Measurements from ENCODE around the gene PEMT. TPM values are rescaled to one million over a fixed set of nuclear protein-coding genes. Genes with fewer than 3 reads are reported as not detected.
"Not testable (repeated sequence)": the region's sequence is repeated elsewhere in the genome, so short reads cannot be mapped to it uniquely, and the experiment has no call there.

PEMT gene
- total and polyA plus RNA-seq, 2 donors (not counting 1 experiment from before 2014, with no cell fraction given), result 10.7 to 20.3 TPM

DNA sequence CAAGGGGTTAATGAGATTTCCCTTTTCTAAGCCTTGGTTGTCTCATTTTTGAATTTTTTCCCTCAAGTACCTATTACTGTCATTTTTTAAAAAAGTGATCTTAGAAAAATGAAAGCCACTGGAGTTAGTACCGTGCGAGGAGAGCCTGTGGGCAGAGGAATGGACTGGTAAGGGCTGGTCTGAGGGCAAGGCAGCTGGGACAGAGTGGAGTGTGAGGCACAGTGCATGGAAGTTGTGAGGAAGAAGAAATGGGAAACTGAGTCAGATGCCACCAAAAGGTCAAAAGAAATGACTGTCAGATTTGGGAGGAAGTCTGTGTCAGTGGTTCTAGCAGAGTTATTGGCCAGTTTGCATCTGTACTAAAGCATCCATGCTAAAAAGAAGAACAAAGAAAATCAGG lies 103.5 kb downstream of the PEMT start:
- Histone ChIP-seq H3K27me3 (replicated peaks in 1 of 4; ENCODE audit: control extremely low read depth in 1 of 4, control insufficient read depth in 3 of 4, insufficient read depth in 4 of 4, low read length in 3 of 4) (no peaks in the 10 kb centered on the region), H3K9me3 (ENCODE audit: control extremely low read depth in 1 of 3, control insufficient read depth in 2 of 3, insufficient read depth in 1 of 3, low read length in 2 of 3) (no peaks in the 10 kb centered on the region), H3K36me3 (replicated peaks in 1 of 2; ENCODE audit: control extremely low read depth in 1 of 2, control insufficient read depth in 1 of 2, extremely low read depth in 1 of 2, insufficient read depth in 2 of 2, low read length in 1 of 2) (peaks cover 0 to 28% of the 10 kb centered on the region in 2 experiments), H2AFZ (ENCODE audit: insufficient read depth, low read depth, low read length, poor library complexity, severe bottlenecking) (no peak overlapping the region), H3K4me2 (replicated peaks; ENCODE audit: low read depth, low read length, poor library complexity, severe bottlenecking) (no peak overlapping the region), H3K9ac (ENCODE audit: low read length) (no peak overlapping the region), H3K4me3 (ENCODE audit: control extremely low read depth in 1 of 5, extremely low read depth in 1 of 5, insufficient read depth in 1 of 5, low read depth in 2 of 5, low read length in 4 of 5) (no peak overlapping the region), H3K79me2 (ENCODE audit: control insufficient read depth, insufficient read depth, low read length) (peaks cover 13% of the 10 kb centered on the region), H3K4me1 (ENCODE audit: control insufficient read depth in 2 of 2, insufficient read depth in 2 of 2, low read length in 2 of 2) (no peaks in the 10 kb centered on the region), H3K27ac (ENCODE audit: low read length in 2 of 2) (no peak overlapping the region), H4K20me1 (ENCODE audit: control insufficient read depth, insufficient read depth, low read length, poor library complexity, severe bottlenecking) (peaks cover 32% of the 10 kb centered on the region)
- intact Hi-C loops (cut with micrococcal nuclease), result no loop called here
- ChIA-PET POLR2A (no interaction called here), CTCF (no interaction called here)
- H3K4me1 Mint-ChIP-seq, result peaks cover 7% of the 10 kb centered on the region
- H3K4me3 Mint-ChIP-seq, result no peak overlapping the region
- H3K27ac Mint-ChIP-seq, result no peak overlapping the region
- ATAC-seq (ENCODE audit: low read depth) (no peak), DNase-seq (no peak)
- 80% methylated on average over 2 of the region's 2 CpGs for WGBS (ENCODE audit: insufficient coverage)
- no peaks in the 10 kb centered on the region for H3K27me3 Mint-ChIP-seq
- TF ChIP-seq, protein P1, sequence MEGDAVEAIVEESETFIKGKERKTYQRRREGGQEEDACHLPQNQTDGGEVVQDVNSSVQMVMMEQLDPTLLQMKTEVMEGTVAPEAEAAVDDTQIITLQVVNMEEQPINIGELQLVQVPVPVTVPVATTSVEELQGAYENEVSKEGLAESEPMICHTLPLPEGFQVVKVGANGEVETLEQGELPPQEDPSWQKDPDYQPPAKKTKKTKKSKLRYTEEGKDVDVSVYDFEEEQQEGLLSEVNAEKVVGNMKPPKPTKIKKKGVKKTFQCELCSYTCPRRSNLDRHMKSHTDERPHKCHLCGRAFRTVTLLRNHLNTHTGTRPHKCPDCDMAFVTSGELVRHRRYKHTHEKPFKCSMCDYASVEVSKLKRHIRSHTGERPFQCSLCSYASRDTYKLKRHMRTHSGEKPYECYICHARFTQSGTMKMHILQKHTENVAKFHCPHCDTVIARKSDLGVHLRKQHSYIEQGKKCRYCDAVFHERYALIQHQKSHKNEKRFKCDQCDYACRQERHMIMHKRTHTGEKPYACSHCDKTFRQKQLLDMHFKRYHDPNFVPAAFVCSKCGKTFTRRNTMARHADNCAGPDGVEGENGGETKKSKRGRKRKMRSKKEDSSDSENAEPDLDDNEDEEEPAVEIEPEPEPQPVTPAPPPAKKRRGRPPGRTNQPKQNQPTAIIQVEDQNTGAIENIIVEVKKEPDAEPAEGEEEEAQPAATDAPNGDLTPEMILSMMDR (IDR thresholded peaks at IDR 0.05), result no peak
- TF ChIP-seq EZH2 (IDR thresholded peaks at IDR 0.05; ENCODE audit: borderline replicate concordance, insufficient read depth, low read depth, low read length, poor library complexity, severe bottlenecking), result no peak
- H3K9me3 Mint-ChIP-seq (ENCODE audit: insufficient read depth), result no peaks in the 10 kb centered on the region

DNA sequence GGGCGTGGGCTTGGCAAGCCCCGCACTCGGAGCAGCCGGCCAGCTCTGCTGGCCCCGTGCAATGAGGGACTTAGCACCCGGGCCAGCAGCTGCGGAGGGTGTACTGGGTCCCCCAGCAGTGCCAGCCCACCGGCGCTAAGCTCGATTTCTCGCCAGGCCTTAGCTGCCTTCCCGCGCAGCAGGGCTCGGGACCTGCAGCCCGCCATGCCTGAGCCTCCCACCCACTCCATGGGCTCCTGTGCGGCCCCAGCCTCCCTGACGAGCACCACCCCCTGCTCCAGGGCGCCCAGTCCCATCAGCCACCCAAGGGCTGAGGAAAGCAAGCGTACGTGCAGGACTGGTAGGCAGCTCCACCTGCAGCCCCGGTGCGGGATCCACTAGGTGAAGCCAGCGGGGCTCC lies 105.1 kb downstream of the PEMT start:
- H3K27ac Mint-ChIP-seq; CTCF ChIA-PET; H3K9me3 Mint-ChIP-seq (ENCODE audit: insufficient read depth); H3K27ac ChIP-seq (ENCODE audit: low read length in 2 of 2); H3K4me2 ChIP-seq (replicated peaks; ENCODE audit: low read depth, low read length, poor library complexity, severe bottlenecking); H3K4me3 ChIP-seq (ENCODE audit: control extremely low read depth in 1 of 5, extremely low read depth in 1 of 5, insufficient read depth in 1 of 5, low read depth in 2 of 5, low read length in 4 of 5); H3K4me1 ChIP-seq (ENCODE audit: control insufficient read depth in 2 of 2, insufficient read depth in 2 of 2, low read length in 2 of 2); H2AFZ ChIP-seq (ENCODE audit: insufficient read depth, low read depth, low read length, poor library complexity, severe bottlenecking); H3K4me3 Mint-ChIP-seq; ATAC-seq (ENCODE audit: low read depth); POLR2A ChIA-PET; H3K9ac ChIP-seq (ENCODE audit: low read length); H3K27me3 Mint-ChIP-seq; intact Hi-C loops (cut with micrococcal nuclease); H3K27me3 ChIP-seq (replicated peaks in 1 of 4; ENCODE audit: control extremely low read depth in 1 of 4, control insufficient read depth in 3 of 4, insufficient read depth in 4 of 4, low read length in 3 of 4); DNase-seq; H3K9me3 ChIP-seq (ENCODE audit: control extremely low read depth in 1 of 3, control insufficient read depth in 2 of 3, insufficient read depth in 1 of 3, low read length in 2 of 3): not testable (repeated sequence)
- H4K20me1 ChIP-seq (ENCODE audit: control insufficient read depth, insufficient read depth, low read length, poor library complexity, severe bottlenecking), result peaks cover 35% of the 10 kb centered on the region
- WGBS (ENCODE audit: insufficient coverage), result 98% methylated on average over 22 of the region's 23 CpGs
- peaks cover 17% of the 10 kb centered on the region for H3K4me1 Mint-ChIP-seq
- H3K36me3 ChIP-seq (replicated peaks in 1 of 2; ENCODE audit: control extremely low read depth in 1 of 2, control insufficient read depth in 1 of 2, extremely low read depth in 1 of 2, insufficient read depth in 2 of 2, low read length in 1 of 2), result peaks cover 0 to 22% of the 10 kb centered on the region in 2 experiments
- peaks cover 26% of the 10 kb centered on the region for H3K79me2 ChIP-seq (ENCODE audit: control insufficient read depth, insufficient read depth, low read length)
